K562 (cell line): ENCODE results near the gene SLC7A5. TPM values are rescaled to one million over a fixed set of nuclear protein-coding genes. Genes with fewer than 3 reads are reported as not detected.

Source experiments
- CBFA2T2 ChIP-seq: fragments of 450-650 bp; conservative IDR thresholded peaks from 2 replicates; pipeline ENCODE4 v1.6.1; 2017; ENCODE audit warnings: mild to moderate bottlenecking
- MGA ChIP-seq: fragments of 450-650 bp; IDR thresholded peaks from 2 replicates; pipeline ENCODE4 v1.6.1; 2016; ENCODE audit warnings: mild to moderate bottlenecking, moderate library complexity
- TEAD1 ChIP-seq, 2 experiments: fragments of 450-650 bp in 1 of 2; sonication (generic) in 1 of 2; formaldehyde crosslinking; IDR thresholded peaks; 2 replicates each; pipeline versions ENCODE4 v1.4.0 to v1.8.0; 2020 to 2022; ENCODE audit warnings: mild to moderate bottlenecking in 2 of 2, missing genetic modification reagents in 1 of 2
- ZNF584 ChIP-seq: fragments of 200-800 bp; sonication (Bioruptor generic); IDR thresholded peaks from 2 replicates; pipeline ENCODE4 v1.6.1; 2016; ENCODE audit warnings: low read depth, mild to moderate bottlenecking, missing genetic modification characterization, missing compliant biosample characterization
- polyA plus RNA-seq, 8 experiments: library from polyadenylated mRNA; depleted of rRNA in 4 of 8; stranded (reverse) in 5 of 8; unstranded in 3 of 8; fragments of >200 nt; fragmentation: Nextera tagmentation in 2 of 8; fragmentation: Illumina TruSeq in 1 of 8; extraction: Ambion mirVana in 2 of 8; extraction: Trizol in 1 of 8; gene quantifications; 2 replicates each; pipeline versions ENCODE4 v1.2.1 to v1.2.3, GENCODE V29; 2011 to 2014; ENCODE audit warnings: inconsistent platforms in 1 of 8, missing spikeins in 1 of 8
- total RNA-seq, 7 experiments: library from RNA; depleted of rRNA in 6 of 7; stranded (reverse); fragments of >200 nt in 6 of 7; fragmentation: Illumina TruSeq in 2 of 7; extraction: Trizol in 2 of 7; gene quantifications; 2 replicates each; pipeline versions ENCODE4 v1.2.1 to v1.2.3, GENCODE V29; 2011 to 2021; ENCODE audit warnings: low replicate concordance in 1 of 7
- TF ChIP-seq, protein P1 (sequence below), 2 experiments: fragments of 450-650 bp; conservative IDR thresholded peaks; 2 replicates each; pipeline ENCODE4 v1.6.1; 2017; ENCODE audit warnings: mild to moderate bottlenecking in 2 of 2, moderate library complexity in 2 of 2
- TF ChIP-seq, protein P2 (sequence below): sonication (generic); formaldehyde crosslinking; IDR thresholded peaks from 2 replicates; pipeline ENCODE4 v1.8.0; 2022; ENCODE audit warnings: missing genetic modification reagents, mild to moderate bottlenecking, moderate library complexity, borderline replicate concordance

Gene SLC7A5
- total and polyA plus RNA-seq, 9 of the 15 experiments (the other 6 are each of a cell fraction or from before 2014, with no cell fraction given) = 1.9 to 220 (median 18.6) TPM

DNA sequence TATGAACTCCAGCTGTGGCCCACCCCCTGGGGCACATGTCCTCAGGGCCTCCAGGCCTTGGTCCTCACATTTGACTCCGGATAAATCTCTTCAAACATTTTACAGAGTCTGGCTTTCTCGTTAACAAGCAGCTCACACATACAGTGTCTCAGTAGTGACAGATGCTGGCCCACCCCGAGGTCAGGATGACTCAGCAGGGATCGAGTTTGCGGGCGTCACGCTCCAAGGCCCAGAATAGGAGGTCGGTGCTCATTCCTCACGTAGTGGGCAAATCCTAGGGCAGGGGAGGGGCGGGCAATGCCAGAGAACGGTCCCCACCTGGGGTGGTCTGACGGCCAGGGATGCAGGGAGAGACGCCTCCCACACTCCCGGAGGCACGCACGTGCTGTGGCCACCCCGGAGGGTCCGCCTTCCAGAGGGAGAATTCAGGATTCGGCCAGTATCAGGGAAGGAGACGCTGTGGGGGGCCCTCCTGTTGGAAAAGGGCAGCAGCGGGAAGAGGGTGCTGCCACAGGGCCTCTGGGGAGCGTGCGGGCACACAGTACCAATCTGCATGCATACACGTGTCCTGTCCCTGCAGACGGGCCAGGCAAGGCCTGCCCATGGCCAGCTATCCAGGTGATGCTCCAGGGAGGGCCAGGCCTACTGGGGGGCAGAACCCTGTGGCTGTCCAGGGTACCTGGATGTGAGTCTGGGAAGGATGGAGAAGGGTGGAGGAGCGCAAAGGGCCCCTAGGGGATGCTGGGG lies 8.6 kb downstream of the SLC7A5 start (continued):
- TF ChIP-seq MGA (no peak), TEAD1 (CRISPR knock-in tag; IDR thresholded peaks at IDR 0.05) (peak in 1 of 2 experiments; percentile 41; a peak in 1 of 4 replicates), CBFA2T2 (peak; percentile 61), ZNF584 (no peak)
- TF ChIP-seq, protein P1, sequence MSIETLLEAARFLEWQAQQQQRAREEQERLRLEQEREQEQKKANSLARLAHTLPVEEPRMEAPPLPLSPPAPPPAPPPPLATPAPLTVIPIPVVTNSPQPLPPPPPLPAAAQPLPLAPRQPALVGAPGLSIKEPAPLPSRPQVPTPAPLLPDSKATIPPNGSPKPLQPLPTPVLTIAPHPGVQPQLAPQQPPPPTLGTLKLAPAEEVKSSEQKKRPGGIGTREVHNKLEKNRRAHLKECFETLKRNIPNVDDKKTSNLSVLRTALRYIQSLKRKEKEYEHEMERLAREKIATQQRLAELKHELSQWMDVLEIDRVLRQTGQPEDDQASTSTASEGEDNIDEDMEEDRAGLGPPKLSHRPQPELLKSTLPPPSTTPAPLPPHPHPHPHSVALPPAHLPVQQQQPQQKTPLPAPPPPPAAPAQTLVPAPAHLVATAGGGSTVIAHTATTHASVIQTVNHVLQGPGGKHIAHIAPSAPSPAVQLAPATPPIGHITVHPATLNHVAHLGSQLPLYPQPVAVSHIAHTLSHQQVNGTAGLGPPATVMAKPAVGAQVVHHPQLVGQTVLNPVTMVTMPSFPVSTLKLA (conservative IDR thresholded peaks at IDR 0.05) = peak; percentile 62 to 81; a peak in 3 of 4 replicates
- TF ChIP-seq, protein P2, sequence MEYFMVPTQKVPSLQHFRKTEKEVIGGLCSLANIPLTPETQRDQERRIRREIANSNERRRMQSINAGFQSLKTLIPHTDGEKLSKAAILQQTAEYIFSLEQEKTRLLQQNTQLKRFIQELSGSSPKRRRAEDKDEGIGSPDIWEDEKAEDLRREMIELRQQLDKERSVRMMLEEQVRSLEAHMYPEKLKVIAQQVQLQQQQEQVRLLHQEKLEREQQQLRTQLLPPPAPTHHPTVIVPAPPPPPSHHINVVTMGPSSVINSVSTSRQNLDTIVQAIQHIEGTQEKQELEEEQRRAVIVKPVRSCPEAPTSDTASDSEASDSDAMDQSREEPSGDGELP = peak; percentile 22; the same call in 1 of the 2 replicates
